Measurements from ENCODE around the gene SMIM15.

DNA sequence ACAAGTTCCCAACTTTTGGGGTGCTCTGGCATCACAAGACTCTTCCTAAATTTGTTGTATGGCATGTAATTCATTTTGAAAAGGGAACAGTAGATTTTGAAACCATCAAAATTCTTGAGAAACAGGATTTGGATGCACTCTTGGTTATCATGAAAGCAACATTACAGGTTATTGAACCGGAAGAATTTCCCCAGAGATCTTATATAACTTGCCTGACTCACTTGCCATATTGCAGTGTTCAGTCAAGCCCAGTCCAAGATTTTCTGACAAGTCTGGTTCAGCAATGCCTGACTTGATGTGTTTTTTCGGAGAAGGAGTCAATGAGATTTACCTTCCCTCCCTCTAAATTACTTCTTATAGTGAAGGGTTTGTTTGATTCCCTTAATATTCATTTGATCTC, 32.0 kb downstream of the SMIM15 start:
- TF ChIP-seq, protein P1, sequence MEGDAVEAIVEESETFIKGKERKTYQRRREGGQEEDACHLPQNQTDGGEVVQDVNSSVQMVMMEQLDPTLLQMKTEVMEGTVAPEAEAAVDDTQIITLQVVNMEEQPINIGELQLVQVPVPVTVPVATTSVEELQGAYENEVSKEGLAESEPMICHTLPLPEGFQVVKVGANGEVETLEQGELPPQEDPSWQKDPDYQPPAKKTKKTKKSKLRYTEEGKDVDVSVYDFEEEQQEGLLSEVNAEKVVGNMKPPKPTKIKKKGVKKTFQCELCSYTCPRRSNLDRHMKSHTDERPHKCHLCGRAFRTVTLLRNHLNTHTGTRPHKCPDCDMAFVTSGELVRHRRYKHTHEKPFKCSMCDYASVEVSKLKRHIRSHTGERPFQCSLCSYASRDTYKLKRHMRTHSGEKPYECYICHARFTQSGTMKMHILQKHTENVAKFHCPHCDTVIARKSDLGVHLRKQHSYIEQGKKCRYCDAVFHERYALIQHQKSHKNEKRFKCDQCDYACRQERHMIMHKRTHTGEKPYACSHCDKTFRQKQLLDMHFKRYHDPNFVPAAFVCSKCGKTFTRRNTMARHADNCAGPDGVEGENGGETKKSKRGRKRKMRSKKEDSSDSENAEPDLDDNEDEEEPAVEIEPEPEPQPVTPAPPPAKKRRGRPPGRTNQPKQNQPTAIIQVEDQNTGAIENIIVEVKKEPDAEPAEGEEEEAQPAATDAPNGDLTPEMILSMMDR (IDR thresholded peaks at IDR 0.05; ENCODE audit: borderline replicate concordance, extremely low read depth, low read length, poor library complexity, severe bottlenecking) = no peak
- TF ChIP-seq EZH2 (IDR thresholded peaks at IDR 0.05; ENCODE audit: borderline replicate concordance, low read depth, low read length, severe bottlenecking) = no peak
